HepG2 (cell line): Measurements from ENCODE around the gene BLVRA. TPM values are rescaled to one million over a fixed set of nuclear protein-coding genes. Genes with fewer than 3 reads are reported as not detected.
A peak's percentile ranks its signal among the peaks of the same experiment; 100 is the strongest.

Experiments used
- ELF3 ChIP-seq: IDR thresholded peaks from 2 replicates; pipeline ENCODE4 v1.6.1; 2016; ENCODE audit warnings: missing genetic modification reagents, missing compliant biosample characterization
- FOXM1 ChIP-seq: sonication (generic); formaldehyde crosslinking; IDR thresholded peaks from 2 replicates; pipeline ENCODE4 v1.5.0; 2020; ENCODE audit warnings: missing genetic modification reagents
- GABPA ChIP-seq, 2 experiments: IDR thresholded peaks; 2 replicates each; pipeline ENCODE4 v1.6.1; 2011 to 2016; ENCODE audit warnings: low read depth in 2 of 2, low read length in 1 of 2, missing biosample characterization in 1 of 2, missing genetic modification characterization in 1 of 2
- HMG20A ChIP-seq: IDR thresholded peaks from 2 replicates; pipeline ENCODE4 v1.6.1; 2016; ENCODE audit warnings: borderline replicate concordance
- HNF1B ChIP-seq: sonication (generic); formaldehyde crosslinking; IDR thresholded peaks from 2 replicates; pipeline ENCODE4 v1.5.1; 2020; ENCODE audit warnings: mild to moderate bottlenecking, moderate library complexity, missing genetic modification reagents
- HOMEZ ChIP-seq: IDR thresholded peaks from 2 replicates; pipeline ENCODE4 v1.6.1; 2016; ENCODE audit warnings: low read depth
- MEIS2 ChIP-seq: sonication (generic); formaldehyde crosslinking; IDR thresholded peaks from 2 replicates; pipeline ENCODE4 v1.9.0; 2021; ENCODE audit warnings: mild to moderate bottlenecking, missing genetic modification reagents
- MYPOP ChIP-seq: sonication (generic); formaldehyde crosslinking; IDR thresholded peaks from 2 replicates; pipeline ENCODE4 v1.8.1; 2023; ENCODE audit warnings: mild to moderate bottlenecking, moderate library complexity, missing genetic modification reagents
- NR1H2 ChIP-seq: sonication (generic); formaldehyde crosslinking; IDR thresholded peaks from 2 replicates; pipeline ENCODE4 v1.8.1; 2022; ENCODE audit warnings: low read depth, missing genetic modification reagents, borderline replicate concordance
- SNAPC2 ChIP-seq: sonication (generic); formaldehyde crosslinking; IDR thresholded peaks from 2 replicates; pipeline ENCODE4 v1.8.1; 2022; ENCODE audit warnings: mild to moderate bottlenecking, missing genetic modification reagents
- ZBTB43 ChIP-seq: sonication (generic); formaldehyde crosslinking; conservative IDR thresholded peaks from 2 replicates; pipeline ENCODE4 v1.4.0; 2020; ENCODE audit warnings: missing genetic modification reagents
- ZFX ChIP-seq: sonication (generic); formaldehyde crosslinking; IDR thresholded peaks from 2 replicates; pipeline ENCODE4 v1.4.0; 2020; ENCODE audit warnings: mild to moderate bottlenecking, low read depth, missing genetic modification reagents, moderate library complexity
- ZNF205 ChIP-seq: IDR thresholded peaks from 2 replicates; pipeline ENCODE4 v1.6.1; 2018; ENCODE audit warnings: missing biosample characterization, missing genetic modification reagents
- ZNF232 ChIP-seq: sonication (generic); formaldehyde crosslinking; IDR thresholded peaks from 2 replicates; pipeline ENCODE4 v1.4.0; 2020; ENCODE audit warnings: missing genetic modification reagents, borderline replicate concordance
- ZNF441 ChIP-seq: sonication (generic); formaldehyde crosslinking; IDR thresholded peaks from 2 replicates; pipeline ENCODE4 v1.7.0; 2021; ENCODE audit warnings: missing genetic modification reagents, borderline replicate concordance
- polyA plus RNA-seq, 8 experiments: library from polyadenylated mRNA; depleted of rRNA in 3 of 8; stranded (reverse) in 7 of 8; unstranded in 1 of 8; fragments of >200 nt; fragmentation: Illumina TruSeq in 4 of 8; extraction: Trizol in 4 of 8; gene quantifications; 2 replicates each; pipeline versions ENCODE4 v1.2.1 to v1.2.3, GENCODE V29; 2011 to 2016; ENCODE audit warnings: low read depth in 4 of 8, missing spikeins in 1 of 8, mixed read lengths in 1 of 8; ENCODE audit not compliant: insufficient read depth in 1 of 8
- total RNA-seq, 5 experiments: library from RNA; depleted of rRNA; stranded (reverse); fragments of >200 nt; fragmentation: Illumina TruSeq; extraction: Trizol; gene quantifications; 2 replicates each; pipeline ENCODE4 v1.2.3, GENCODE V29; 2016; ENCODE audit warnings: low read depth in 1 of 5
- TF ChIP-seq, protein P1 (sequence below): sonication (generic); formaldehyde crosslinking; IDR thresholded peaks from 2 replicates; pipeline ENCODE4 v1.4.0; 2020; ENCODE audit warnings: low read depth, mild to moderate bottlenecking, missing genetic modification reagents

BLVRA gene
- total and polyA plus RNA-seq, 2 of the 13 experiments (the other 11 are each of a cell fraction or from before 2014, with no cell fraction given): 39.2 to 64.2 TPM

DNA sequence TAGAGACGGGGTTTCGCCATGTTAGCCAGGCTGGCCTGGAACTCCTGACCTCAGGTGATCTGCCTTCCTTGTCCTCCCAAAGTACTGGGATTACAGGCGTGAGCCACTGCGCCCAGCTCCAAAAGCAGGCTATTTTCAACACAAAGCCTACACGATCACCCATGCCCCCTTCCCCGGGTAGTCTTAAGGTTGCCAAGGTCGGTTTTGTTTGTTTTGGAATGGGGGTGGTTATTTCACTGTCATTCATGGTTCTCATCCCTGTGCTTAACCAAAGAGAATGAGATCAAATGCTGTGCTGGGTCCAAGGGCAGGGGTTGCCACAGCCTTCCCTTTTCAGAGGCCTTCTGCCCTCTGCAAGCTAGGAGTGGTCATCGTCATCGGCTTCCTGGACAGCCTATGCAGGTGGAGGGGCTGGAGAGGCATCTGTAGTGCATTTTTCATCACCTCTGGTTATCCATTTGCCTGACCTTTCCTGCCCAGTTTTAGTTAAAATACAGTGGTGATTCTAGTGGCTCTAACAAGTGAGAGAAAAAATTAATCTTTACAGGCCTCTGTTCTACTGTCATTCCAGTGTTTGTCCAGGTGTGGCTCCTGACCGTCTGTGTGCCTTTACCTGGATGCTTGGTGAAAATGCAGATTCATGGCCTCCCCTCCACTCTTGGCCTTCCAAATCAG, 11.4 kb downstream of the BLVRA start (continued):
- no peak for TF ChIP-seq NR1H2 (CRISPR knock-in tag)
- peak; percentile 90; the same call in 1 of the 2 replicates for TF ChIP-seq HMG20A (CRISPR knock-in tag)
- peak; percentile 71 for TF ChIP-seq HNF1B (CRISPR knock-in tag)
- TF ChIP-seq, protein P1, sequence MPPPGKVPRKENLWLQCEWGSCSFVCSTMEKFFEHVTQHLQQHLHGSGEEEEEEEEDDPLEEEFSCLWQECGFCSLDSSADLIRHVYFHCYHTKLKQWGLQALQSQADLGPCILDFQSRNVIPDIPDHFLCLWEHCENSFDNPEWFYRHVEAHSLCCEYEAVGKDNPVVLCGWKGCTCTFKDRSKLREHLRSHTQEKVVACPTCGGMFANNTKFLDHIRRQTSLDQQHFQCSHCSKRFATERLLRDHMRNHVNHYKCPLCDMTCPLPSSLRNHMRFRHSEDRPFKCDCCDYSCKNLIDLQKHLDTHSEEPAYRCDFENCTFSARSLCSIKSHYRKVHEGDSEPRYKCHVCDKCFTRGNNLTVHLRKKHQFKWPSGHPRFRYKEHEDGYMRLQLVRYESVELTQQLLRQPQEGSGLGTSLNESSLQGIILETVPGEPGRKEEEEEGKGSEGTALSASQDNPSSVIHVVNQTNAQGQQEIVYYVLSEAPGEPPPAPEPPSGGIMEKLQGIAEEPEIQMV (CRISPR knock-in tag): peak; percentile 79; the same call in 1 of the 2 replicates
- TF ChIP-seq ZBTB43: no peak; the same call in 1 of the 2 replicates
- peak; percentile 91 for TF ChIP-seq MEIS2 (CRISPR knock-in tag)
- TF ChIP-seq MYPOP: peak; percentile 73; the same call in 1 of the 2 replicates
- peak; percentile 73 for TF ChIP-seq ZFX
- peak; percentile 56 for TF ChIP-seq ZNF205 (CRISPR knock-in tag)
- TF ChIP-seq SNAPC2 (CRISPR knock-in tag): peak; percentile 72; the same call in 1 of the 2 replicates
- TF ChIP-seq HOMEZ: peak; percentile 87
- TF ChIP-seq GABPA (IDR thresholded peaks at IDR 0.05; ENCODE audit: low read depth, low read length): no peak
- peak; percentile 44; the same call in 1 of the 2 replicates for TF ChIP-seq GABPA (CRISPR knock-in tag; IDR thresholded peaks at IDR 0.05; ENCODE audit: low read depth)
- TF ChIP-seq ZNF441: 0 out of 2 replicates have a peak, but pooled peaks have one; percentile 64
- TF ChIP-seq ELF3 (CRISPR knock-in tag): peak; percentile 86
- no peak for TF ChIP-seq FOXM1 (CRISPR knock-in tag)
- TF ChIP-seq ZNF232 (CRISPR knock-in tag): no peak; the same call in 1 of the 2 replicates
